ENCODE data around the gene EYA4.

The EYA4 gene

DNA sequence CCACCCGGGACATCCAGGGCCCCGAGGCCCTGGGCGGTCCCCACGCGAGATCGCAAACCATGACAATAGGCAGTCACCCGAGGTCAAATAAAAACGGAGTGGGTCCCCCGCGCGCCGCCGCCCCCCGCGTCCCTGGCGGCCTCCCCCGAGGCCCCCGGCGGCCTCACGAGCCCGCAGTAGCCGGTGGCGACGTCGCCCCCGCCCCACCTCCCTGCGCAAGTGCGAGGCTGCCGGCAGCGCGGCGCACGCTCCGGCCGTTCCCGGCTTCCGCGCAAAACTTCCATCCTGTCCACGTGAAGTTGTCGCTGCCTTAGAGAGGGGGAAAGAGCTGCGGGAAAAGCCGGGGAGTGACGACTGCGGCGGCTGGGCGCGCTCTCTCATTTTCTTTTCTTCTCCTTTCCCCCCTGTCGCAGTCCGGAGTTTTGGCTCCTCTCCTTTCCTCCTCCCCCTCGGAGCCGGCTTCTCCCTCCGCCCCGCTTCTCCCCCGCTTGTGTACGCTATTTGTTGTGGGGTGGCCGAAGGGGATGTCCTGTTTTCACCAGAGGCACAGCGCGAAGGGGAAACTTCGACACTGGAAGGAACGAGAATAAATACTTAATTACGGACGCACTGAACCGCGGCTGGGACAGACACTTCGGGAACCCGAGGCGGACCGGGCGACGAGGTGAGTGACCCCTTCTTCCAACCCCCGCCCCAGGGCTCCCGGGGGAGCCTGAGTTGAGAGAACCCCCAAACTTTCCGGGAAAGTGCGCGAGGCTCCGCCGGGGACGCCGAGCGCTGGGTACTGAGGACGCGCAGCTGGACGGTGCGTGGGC, at the start of gene EYA4:
Gene EYA4 (plus strand): TSS at position 272 of the 815 bp plus-strand sequence. CDS start 33,424 bp downstream, outside the sequence.
- no peak for DNase-seq (ENCODE audit: low read depth in 3 of 3)

- no peak for DNase-seq (ENCODE audit: low read depth in 3 of 3)
These were observed 47.8 kb upstream of the EYA4 start for GRCh38 chr6:133193396-133193795.

DNA sequence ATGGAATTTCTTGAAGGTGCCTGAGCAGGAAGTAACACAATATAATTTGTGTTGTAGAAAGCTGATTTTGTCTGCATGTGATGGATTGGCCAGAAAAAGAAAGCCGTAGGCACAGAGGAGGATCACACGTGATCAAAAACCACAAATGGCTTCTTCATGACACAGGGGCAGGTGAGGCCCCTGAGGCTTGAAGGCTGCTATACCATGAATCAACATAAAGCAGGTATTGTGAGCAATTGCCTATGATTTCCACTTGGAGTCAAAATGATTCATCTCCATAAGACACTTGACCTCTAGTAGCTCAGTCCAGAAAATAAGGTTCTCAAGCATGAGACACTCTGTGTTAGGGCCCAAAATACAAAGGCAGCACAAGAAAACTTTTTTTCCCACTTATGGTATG, 42.4 kb upstream of the EYA4 start:
- DNase-seq (ENCODE audit: low read depth in 3 of 3), result no peak

DNA sequence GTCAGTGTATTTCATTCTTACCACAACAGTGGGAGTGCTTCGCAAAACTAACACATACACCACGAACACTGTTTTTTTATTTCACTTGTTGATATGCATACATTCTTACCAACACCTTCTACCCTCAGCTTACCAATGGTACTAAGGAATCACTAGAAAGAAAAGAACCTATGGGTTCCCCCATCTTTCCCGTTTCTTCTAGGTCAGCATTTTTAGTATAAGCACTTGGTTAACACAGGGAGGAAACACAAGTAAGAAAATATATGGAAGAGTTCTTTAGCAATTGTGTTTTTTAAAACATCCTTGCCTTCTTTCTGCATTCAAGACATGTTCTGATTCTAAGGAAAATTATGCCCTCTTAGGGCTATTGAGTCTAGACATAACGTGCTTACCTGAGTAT, 39.9 kb upstream of the EYA4 start:
- no peak for DNase-seq (ENCODE audit: low read depth in 3 of 3)

DNA sequence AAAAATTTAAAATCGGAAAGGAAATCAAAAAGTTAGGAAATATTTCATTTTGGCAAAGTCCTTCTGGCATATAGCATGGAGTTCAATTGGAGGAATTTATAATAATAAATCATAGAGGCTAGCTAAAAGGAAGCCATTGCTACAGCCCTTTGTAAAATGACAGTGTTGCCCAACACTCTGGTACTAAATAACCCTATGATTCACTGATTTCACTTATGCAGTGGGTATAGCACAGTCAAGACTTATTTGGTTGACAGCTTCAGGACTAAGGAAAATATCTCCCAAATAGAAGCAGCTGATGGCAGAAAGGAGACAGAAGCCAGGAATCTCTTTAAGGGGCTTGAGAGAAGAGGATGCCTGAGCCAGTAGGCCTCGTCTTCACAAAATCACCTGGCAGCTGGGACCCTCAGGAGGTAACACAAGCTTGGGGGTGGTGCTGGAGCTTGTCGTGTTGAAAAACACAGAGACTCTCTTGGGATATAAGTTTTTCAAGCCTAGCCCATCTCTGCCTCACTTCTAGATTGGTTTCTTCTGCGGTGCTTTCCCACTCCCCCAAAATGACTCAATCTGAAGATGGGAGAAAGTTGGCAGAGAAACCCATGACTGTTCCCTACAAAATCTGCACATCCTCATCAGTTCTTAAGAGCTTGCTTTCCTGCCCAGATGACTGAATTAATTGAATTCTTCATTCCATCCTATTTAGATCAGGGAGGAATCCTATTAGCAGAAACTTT, 38.4 kb upstream of the EYA4 start:
- DNase-seq (ENCODE audit: low read depth in 3 of 3), result no peak

GRCh38 chr6:133203344-133203697, 37.8 kb upstream of the EYA4 start:
- DNase-seq (ENCODE audit: low read depth in 3 of 3), result no peak

GRCh38 chr6:133205304-133205703, 35.9 kb upstream of the EYA4 start:
- no peak for DNase-seq (ENCODE audit: low read depth in 3 of 3)

GRCh38 chr6:133206942-133207341, 34.2 kb upstream of the EYA4 start:
- no peak for DNase-seq (ENCODE audit: low read depth in 3 of 3)

GRCh38 chr6:133207754-133208153, 33.4 kb upstream of the EYA4 start:
- no peak for DNase-seq (ENCODE audit: low read depth in 3 of 3)

DNA sequence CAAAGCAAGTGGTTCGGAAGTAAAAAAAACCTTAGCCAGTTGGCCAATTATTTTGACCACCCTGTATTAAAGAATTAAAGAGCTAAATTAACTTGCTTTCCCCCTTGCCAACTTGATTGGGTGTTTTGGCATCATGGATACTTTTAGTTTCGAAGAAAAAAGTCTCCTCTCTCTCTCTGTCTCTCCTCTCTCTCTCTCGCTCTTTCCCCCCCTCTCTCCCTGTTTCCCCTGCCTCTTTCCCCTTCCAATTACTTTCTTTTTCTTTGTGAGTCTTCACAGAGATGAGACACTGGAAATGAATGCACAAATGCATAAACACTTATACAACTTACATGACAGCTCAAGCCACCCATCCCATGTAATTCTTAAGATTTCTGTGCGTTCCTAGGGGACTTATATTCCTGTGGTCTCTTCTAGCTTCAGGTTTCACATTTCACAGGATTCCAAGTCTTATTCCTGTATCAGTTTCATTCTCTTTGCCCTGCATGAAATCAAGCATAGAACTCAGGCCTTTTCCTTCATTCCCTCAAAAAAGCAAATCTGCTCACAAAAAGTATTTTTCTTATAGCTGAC, 32.9 kb upstream of the EYA4 start:
- DNase-seq (ENCODE audit: low read depth in 3 of 3), result no peak

- DNase-seq (ENCODE audit: low read depth in 3 of 3), result no peak
These were observed 26.9 kb upstream of the EYA4 start for GRCh38 chr6:133214267-133214666.

DNA sequence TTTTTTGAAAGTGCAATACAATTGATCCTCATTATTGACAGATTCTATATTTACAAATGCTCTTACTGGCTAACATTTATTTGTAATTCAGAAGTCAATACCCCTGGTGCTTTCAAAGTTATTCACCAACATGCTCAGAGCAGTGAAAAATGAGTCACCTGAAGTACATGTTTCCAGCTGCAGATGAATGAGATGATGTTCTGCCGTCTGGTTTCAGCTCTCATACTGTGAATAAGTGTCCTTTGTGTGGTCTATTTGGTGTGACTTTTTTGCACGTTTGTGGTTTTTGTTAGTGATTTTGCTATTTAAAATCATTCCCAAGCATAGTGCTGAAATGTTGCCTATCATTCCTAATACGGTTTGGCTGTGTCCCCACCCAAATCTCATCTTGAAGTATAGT, 22.3 kb upstream of the EYA4 start:
- no peak for DNase-seq (ENCODE audit: low read depth in 3 of 3)

GRCh38 chr6:133223452-133224029, 17.6 kb upstream of the EYA4 start:
- no peak for DNase-seq (ENCODE audit: low read depth in 3 of 3)

DNA sequence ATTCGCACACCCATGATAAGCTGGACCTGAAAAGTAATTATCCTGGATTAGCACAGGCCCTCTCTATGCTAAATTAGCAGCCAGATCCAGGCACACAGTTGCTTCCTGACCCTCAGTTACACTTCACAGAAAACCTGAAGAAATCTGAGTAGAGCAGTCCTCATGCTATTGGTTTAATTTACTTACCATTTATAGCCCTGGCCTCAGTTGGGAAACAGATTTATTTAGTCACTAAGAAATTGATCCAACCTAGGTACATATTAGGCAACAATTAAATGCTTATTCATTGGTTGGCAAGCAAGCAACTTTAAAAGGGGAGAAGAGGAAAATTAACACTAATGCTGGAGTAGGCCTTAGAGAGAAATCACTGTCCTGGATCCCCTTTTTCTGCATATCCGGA, 15.6 kb upstream of the EYA4 start:
- DNase-seq (ENCODE audit: low read depth in 3 of 3), result no peak

DNA sequence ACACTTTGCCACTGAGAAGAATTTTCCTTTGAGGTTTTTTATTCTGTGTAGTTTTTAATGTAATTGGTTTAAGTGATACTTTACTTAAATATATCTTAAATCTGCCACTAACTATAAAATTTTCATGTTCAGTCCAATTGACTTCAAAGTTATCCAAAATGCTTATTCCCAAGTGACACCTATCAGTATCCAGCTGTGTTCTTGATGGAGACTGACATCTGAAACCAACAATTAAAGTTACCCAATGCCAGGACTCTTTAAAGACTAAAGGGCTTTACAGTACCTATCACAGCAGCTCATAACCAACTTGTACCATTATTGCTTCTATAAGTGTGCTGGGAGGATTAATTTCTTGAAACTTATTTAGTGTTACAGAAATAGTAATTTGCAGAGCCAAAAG, 13.8 kb upstream of the EYA4 start:
- no peak for DNase-seq (ENCODE audit: low read depth in 3 of 3)

DNA sequence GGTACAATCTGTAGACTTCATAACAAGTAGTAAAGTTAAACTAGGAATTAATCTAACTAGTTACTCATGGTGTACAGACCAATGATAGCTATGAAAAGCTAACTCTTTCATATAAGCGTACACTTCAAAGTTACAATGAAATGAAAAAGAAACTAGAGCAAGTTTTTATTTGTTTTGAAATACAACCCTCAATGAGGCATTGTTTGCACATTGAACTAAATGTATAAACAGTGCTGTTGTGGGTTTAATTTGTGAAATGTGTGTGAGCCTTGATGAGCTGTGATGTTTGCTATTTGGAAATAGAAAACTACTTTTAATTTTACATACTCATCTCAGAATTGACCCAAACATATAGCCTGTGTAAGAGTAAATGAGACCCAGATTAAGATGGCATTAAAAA, 11.1 kb upstream of the EYA4 start:
- no peak for DNase-seq (ENCODE audit: low read depth in 3 of 3)

- no peak for DNase-seq (ENCODE audit: low read depth in 3 of 3)
These were observed 5.9 kb upstream of the EYA4 start for GRCh38 chr6:133235221-133235620.

- DNase-seq (ENCODE audit: low read depth in 3 of 3), result no peak
These were observed 4.2 kb upstream of the EYA4 start for GRCh38 chr6:133236932-133237331.

GRCh38 chr6:133240511-133241085, 559 bp upstream of the EYA4 start:
- DNase-seq (ENCODE audit: low read depth in 3 of 3), result no peak

DNA sequence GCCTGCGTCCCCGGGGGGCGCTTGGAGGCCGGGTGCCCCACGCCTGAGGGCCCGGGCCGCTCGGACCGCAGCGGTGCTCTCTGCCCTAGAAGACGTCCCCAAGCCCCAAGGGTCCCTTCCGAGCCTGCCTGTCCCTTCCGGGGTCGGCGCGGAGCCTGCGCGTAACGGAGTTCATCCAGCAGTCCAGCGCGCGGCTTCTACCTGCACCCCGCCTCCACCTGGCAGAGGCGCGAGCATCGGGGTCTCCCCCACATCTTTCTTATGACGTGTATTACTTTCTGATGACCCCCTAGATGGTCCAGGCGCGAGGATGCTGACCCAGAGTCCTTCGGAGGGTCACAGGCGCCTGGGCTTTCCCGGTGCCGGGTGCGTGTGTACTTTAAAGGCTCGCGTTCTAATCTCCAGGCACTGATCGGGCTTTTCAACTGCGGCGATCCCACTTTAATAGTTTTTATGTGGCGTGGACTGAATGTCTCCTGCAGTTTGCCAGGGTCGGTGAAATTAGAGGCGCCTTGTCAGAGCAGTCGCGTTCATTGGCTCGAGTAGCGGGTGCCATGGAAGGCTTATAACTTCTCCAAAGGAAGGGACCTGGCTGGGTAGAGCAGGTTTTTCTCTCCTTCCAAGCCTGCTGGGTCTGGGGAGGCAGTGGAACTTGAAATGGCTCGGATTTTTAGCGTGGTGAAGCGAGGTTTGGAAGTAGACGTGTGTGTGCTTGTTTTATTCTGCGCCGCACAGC, 912 bp downstream of the EYA4 start:
- DNase-seq (ENCODE audit: low read depth in 3 of 3), result no peak

Measured in stimulated activated CD4-positive, alpha-beta T cell treated with anti-CD3 and anti-CD28 coated beads, TNF-alpha, amount 100 ng/mL, for 48 hours (primary cell).